PC-3 (cell line): Measurements from ENCODE around the gene FBXO31. TPM values are rescaled to one million over a fixed set of nuclear protein-coding genes. Genes with fewer than 3 reads are reported as not detected.

Experiments used
- ATAC-seq: fragments of 200-7000 bp; cut with Tn5 transposase; 2 replicates; pipeline ENCODE4 v1.9.1; 2020; ENCODE audit warnings: mild to moderate bottlenecking, moderate library complexity
- BruUV-seq: library from RNA; stranded (reverse); fragments of 400-500 nt; replicated peaks from 2 replicates; lab custom pipeline; 2021; lab: Mats Ljungman, UMichigan
- CTCF ChIA-PET: fragments of 300-600 bp; sonication (Branson Sonifier 250); formaldehyde crosslinking; loops from one replicate; lab custom pipeline; 2022; ENCODE audit warnings: antibody characterized with exemption; lab: Charles Lee
- POLR2A ChIA-PET: fragments of 300-600 bp; sonication (Branson Sonifier 250); formaldehyde crosslinking; loops from one replicate; lab custom pipeline; 2022; ENCODE audit warnings: antibody characterized with exemption; ENCODE audit not compliant: unreplicated experiment; lab: Charles Lee
- DNase-seq: peaks from one replicate; pipeline ENCODE4 v3.0.0-alpha.2; 2015
- H2AFZ ChIP-seq: fragments of 300-600 bp; sonication (generic); 2 replicates; pipeline ENCODE4 v1.6.0; 2016; ENCODE audit warnings: antibody characterized with exemption, low read length
- H3F3A ChIP-seq: fragments of 300-600 bp; sonication (generic); one replicate; pipeline ENCODE4 v1.6.0; 2017; ENCODE audit warnings: antibody characterized with exemption, low read length, control low read depth, mild to moderate bottlenecking; ENCODE audit not compliant: unreplicated experiment
- H3K27ac ChIP-seq: fragments of 300-600 bp; sonication (generic); 2 replicates; pipeline ENCODE4 v1.5.1; 2016; ENCODE audit warnings: mild to moderate bottlenecking, low read length
- H3K27me3 ChIP-seq: fragments of 300-600 bp; sonication (generic); 2 replicates; pipeline ENCODE4 v1.6.1; 2016; ENCODE audit warnings: low read length, mixed read lengths
- H3K36me3 ChIP-seq: fragments of 300-600 bp; sonication (generic); 2 replicates; pipeline ENCODE4 v1.6.1; 2016; ENCODE audit warnings: low read depth, mixed run types, low read length, mixed read lengths
- H3K4me1 ChIP-seq: fragments of 300-600 bp; sonication (generic); 2 replicates; pipeline ENCODE4 v1.5.1; 2016; ENCODE audit warnings: low read length; ENCODE audit not compliant: insufficient read depth
- H3K4me2 ChIP-seq: fragments of 300-600 bp; sonication (generic); 2 replicates; pipeline ENCODE4 v1.6.0; 2016; ENCODE audit warnings: low read length
- H3K4me3 ChIP-seq: fragments of 300-600 bp; sonication (generic); 2 replicates; pipeline ENCODE4 v1.5.1; 2016; ENCODE audit warnings: mild to moderate bottlenecking, low read length, mixed read lengths
- H3K79me2 ChIP-seq: fragments of 300-600 bp; sonication (generic); 2 replicates; pipeline ENCODE4 v1.6.1; 2017; ENCODE audit warnings: low read length, mixed read lengths
- H3K9ac ChIP-seq: fragments of 300-600 bp; sonication (generic); 2 replicates; pipeline ENCODE4 v1.6.0; 2016; ENCODE audit warnings: mild to moderate bottlenecking, low read length
- H3K9me2 ChIP-seq: fragments of 300-600 bp; sonication (generic); replicated peaks from 2 replicates; pipeline ENCODE4 v1.6.1; 2016; ENCODE audit warnings: mixed run types, low read length, mixed read lengths
- H3K9me3 ChIP-seq: fragments of 300-600 bp; sonication (generic); 2 replicates; pipeline ENCODE4 v1.6.1; 2016; ENCODE audit warnings: low read length, mixed read lengths
- H4K20me1 ChIP-seq: fragments of 300-600 bp; sonication (generic); 2 replicates; pipeline ENCODE4 v1.6.1; 2016; ENCODE audit warnings: low read length, mixed read lengths
- CTCF ChIP-seq: fragments of 300-600 bp; sonication (generic); conservative IDR thresholded peaks from 2 replicates; pipeline ENCODE4 v1.5.1; 2017; ENCODE audit warnings: antibody characterized with exemption, low read depth, mild to moderate bottlenecking, low read length
- EZH2 ChIP-seq: fragments of 300-600 bp; sonication (generic); IDR thresholded peaks from one replicate; pipeline ENCODE4 v1.6.1; 2017; ENCODE audit warnings: antibody characterized with exemption, mild to moderate bottlenecking, low read length; ENCODE audit not compliant: unreplicated experiment
- EZH2phosphoT487 ChIP-seq: fragments of 300-600 bp; sonication (generic); IDR thresholded peaks from 2 replicates; pipeline ENCODE4 v1.6.1; 2018; ENCODE audit warnings: mild to moderate bottlenecking, antibody characterized with exemption, low read length, borderline replicate concordance
- intact Hi-C: fragments of 100-400 bp; cut with micrococcal nuclease; formaldehyde crosslinking; loops from 2 replicates; pipeline ENCODE4 v1.9.0; 2023
- total RNA-seq: library from RNA; depleted of rRNA; stranded (reverse); fragments of >200 nt; gene quantifications from 2 replicates; pipeline ENCODE4 v1.2.3, GENCODE V29; 2014

The FBXO31 gene
- total RNA-seq, 1 experiment from 2014 or later = 14.8 TPM

GRCh38 chr16:87321336-87322107 is 62.1 kb downstream of the FBXO31 start:
- no peak for DNase-seq
- TF ChIP-seq CTCF (no peak), EZH2 (no peak), EZH2phosphoT487 (no peak)
- Histone ChIP-seq H3K4me1 (peaks cover 8% of the 10 kb centered on the region), H3F3A (no peaks in the 10 kb centered on the region), H3K36me3 (no peaks in the 10 kb centered on the region), H3K9me3 (no peaks in the 10 kb centered on the region), H3K9ac (no peak overlapping the region), H4K20me1 (no peaks in the 10 kb centered on the region), H3K4me2 (no peak overlapping the region), H3K27ac (no peak overlapping the region), H3K4me3 (no peak overlapping the region), H3K79me2 (peaks cover 18% of the 10 kb centered on the region), H3K9me2 (no peaks in the 10 kb centered on the region), H3K27me3 (no peaks in the 10 kb centered on the region), H2AFZ (no peak overlapping the region)
- no TSS peak for BruUV-seq
- POLR2A ChIA-PET = no interaction called here
- intact Hi-C loops = no loop called here
- ATAC-seq = no peak
- CTCF ChIA-PET = no interaction called here

DNA sequence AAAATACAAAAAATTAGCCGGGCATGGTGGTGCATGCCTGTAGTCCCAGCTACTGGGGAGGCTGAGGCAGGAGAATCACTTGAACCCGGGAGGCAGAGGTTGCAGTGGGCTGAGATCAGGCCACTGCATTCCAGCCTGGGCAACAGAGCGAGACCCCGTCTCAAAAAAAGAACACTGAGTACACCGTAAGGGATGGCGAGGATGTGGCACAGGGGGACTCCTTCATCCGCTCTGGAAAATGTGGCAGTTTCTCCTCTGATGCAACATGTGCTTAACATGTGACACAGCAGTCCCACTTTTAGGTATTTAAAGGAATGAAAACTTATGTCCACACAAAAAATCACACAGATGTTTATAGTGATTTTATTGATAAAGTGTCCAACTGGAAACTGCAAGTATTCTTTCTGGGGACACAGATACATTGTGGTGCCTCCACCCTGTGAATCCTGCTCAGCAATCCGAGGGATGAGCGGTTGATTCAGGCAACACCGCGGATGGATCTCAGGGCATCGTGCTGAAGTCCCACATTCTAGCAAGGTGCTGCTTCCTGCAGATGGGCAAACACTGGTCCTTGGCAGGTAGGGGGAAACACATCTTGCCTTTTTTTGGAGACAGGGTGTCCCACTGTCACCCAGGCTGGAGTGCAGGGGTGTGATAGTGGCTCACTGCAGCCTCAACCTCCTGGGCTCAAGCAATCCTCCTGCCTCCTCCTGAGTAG is 62.9 kb downstream of the FBXO31 start:
- Histone ChIP-seq H3K36me3 (no peaks in the 10 kb centered on the region), H3K79me2 (peaks cover 18% of the 10 kb centered on the region), H3K27ac (no peak overlapping the region), H3K4me1 (peaks cover 8% of the 10 kb centered on the region), H3K9ac (no peak overlapping the region), H3K9me3 (no peaks in the 10 kb centered on the region), H4K20me1 (no peaks in the 10 kb centered on the region), H3K9me2 (no peaks in the 10 kb centered on the region), H3K27me3 (no peaks in the 10 kb centered on the region), H3K4me3 (no peak overlapping the region), H3K4me2 (no peak overlapping the region), H2AFZ (no peak overlapping the region), H3F3A (no peaks in the 10 kb centered on the region)
- DNase-seq = no peak
- TF ChIP-seq EZH2phosphoT487 = no peak
- CTCF ChIA-PET = no interaction called here
- BruUV-seq = no TSS peak
- POLR2A ChIA-PET = no interaction called here
- intact Hi-C loops = no loop called here
- no peak for ATAC-seq

DNA sequence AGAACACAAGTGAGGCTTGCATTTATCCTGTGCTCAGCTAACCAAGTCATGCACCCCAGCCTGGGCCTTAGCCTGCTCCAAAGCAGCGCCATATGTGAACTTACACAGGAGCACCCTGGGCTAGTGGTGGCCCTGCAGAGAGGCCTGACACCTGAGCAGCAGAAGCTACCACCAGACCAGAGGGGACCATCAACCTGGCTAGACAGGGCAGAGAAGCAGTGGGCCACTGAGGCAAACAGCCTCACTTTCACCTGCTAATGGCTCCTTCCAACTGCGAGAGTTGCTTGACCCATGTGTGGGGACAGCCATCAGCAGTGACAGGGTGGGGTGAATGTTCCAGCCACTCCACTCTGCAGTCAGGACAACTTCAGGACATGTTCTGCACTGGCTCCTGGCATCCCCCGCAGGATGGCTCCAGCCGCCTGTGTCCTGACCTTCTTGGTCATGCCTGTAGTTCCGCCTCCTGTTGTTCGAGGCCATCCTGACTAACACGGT is 63.5 kb downstream of the FBXO31 start:
- Histone ChIP-seq H3K27me3 (no peaks in the 10 kb centered on the region), H3K9me3 (no peaks in the 10 kb centered on the region), H3K9ac (no peak overlapping the region), H2AFZ (no peak overlapping the region), H3F3A (no peaks in the 10 kb centered on the region), H3K4me1 (peaks cover 8% of the 10 kb centered on the region), H4K20me1 (no peaks in the 10 kb centered on the region), H3K4me2 (no peak overlapping the region), H3K36me3 (no peaks in the 10 kb centered on the region), H3K27ac (no peak overlapping the region), H3K79me2 (peaks cover 18% of the 10 kb centered on the region), H3K9me2 (no peaks in the 10 kb centered on the region), H3K4me3 (no peak overlapping the region)
- no peak for DNase-seq
- ChIA-PET CTCF (no interaction called here), POLR2A (no interaction called here)
- no peak for ATAC-seq
- intact Hi-C loops = loop anchor here (5.0 kb wide), 1 partner anchor 72 kb away; the partner anchor contains the start of gene MAP1LC3B
- BruUV-seq = no TSS peak
- TF ChIP-seq CTCF = no peak
- no peak for TF ChIP-seq EZH2
- no peak for TF ChIP-seq EZH2phosphoT487
